ENCODE measurements around the gene NADSYN1.

The NADSYN1 gene

DNA sequence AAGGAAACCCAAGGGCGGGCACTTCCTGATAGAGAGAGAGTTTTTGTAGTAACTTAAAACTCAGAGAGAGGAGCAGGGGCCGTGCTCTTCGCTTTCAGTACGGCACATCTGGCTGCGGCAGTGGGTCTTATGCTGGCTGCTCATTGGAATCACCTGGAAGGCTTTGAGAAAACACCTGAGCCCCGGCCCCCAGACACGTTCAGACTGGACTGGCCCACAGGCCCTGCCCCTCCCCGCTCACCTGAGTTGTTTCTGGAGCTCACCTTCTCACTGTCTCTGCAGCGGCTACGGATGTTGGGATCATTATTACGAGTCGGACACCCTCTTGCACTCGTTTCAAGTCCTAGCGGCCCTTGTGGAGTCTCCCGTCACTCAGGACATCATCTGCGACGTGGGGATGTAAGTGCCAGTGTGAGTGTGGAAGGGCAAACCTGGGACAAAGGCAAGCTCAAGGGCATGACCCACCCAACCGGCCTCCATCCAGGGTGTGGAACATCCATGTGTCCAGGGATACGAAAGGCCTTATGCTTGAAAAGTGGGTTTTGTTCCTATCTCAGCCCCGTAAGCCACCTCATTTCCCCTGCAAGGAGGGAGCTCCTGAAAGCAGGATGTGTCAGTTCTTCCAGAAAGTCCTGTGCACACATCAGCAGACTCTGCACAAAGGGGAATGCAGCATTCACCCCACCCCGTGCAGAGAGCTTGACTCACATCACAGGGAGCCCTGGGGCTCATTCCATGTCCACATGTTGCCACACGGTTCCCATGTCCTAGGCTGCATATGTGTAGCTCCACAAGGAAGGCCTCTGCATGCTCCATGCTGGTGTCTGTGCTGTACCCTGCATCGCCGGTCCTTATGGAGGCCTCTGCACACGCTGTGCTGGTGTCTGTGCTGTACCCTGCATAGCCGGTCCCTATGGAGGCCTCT lies 5.4 kb downstream of the NADSYN1 start:
- TF ChIP-seq Cebpa-rat (IDR thresholded peaks at IDR 0.05) = no peak
- H3K4me2 ChIP-seq = no peak overlapping the region
- no peaks in the 10 kb centered on the region for H3K27me3 ChIP-seq
- H3K27ac ChIP-seq = no peak overlapping the region
- H3K4me1 ChIP-seq = peaks cover 14 to 26% (median 17%) of the 10 kb centered on the region in 10 experiments
- peaks cover 0 to 7% (median 0%) of the 10 kb centered on the region in 11 experiments; a peak in 2 of 22 replicates for H3K9me3 ChIP-seq (replicated peaks in 1 of 11)
- H4K20me1 ChIP-seq = peaks cover 20 to 99% (median 62%) of the 10 kb centered on the region in 11 experiments; a peak in 21 of 22 replicates
- no peak overlapping the region; a peak in 1 of 22 replicates for H3K9ac ChIP-seq
- no peak overlapping the region for H3K4me3 ChIP-seq
- H3K36me3 ChIP-seq = peaks cover 87 to 94% (median 90%) of the 10 kb centered on the region in 11 experiments

- Histone ChIP-seq H3K4me2 (no peak overlapping the region), H3K9me3 (replicated peaks in 1 of 11) (peaks cover 0 to 15% (median 0%) of the 10 kb centered on the region in 11 experiments; a peak in 4 of 22 replicates), H3K4me3 (no peak overlapping the region), H3K9ac (no peak overlapping the region), H3K36me3 (peaks cover 95 to 100% (median 98%) of the 10 kb centered on the region in 11 experiments), H3K27me3 (no peaks in the 10 kb centered on the region), H3K27ac (no peak overlapping the region), H4K20me1 (peaks cover 12 to 96% (median 59%) of the 10 kb centered on the region in 11 experiments; a peak in 21 of 22 replicates), H3K4me1 (peaks cover 6 to 20% (median 13%) of the 10 kb centered on the region in 10 experiments)
- no peak for TF ChIP-seq Cebpa-rat (IDR thresholded peaks at IDR 0.05)
These were observed 6.2 kb downstream of the NADSYN1 start for GRCh38 chr11:71459076-71459766.

- peaks cover 95 to 100% (median 97%) of the 10 kb centered on the region in 11 experiments for H3K36me3 ChIP-seq
These were observed 6.8 kb downstream of the NADSYN1 start for GRCh38 chr11:71459767-71460320.

GRCh38 chr11:71461696-71462095 lies 8.7 kb downstream of the NADSYN1 start:
- peaks cover 5 to 71% (median 37%) of the 10 kb centered on the region in 11 experiments; a peak in 19 of 22 replicates for H4K20me1 ChIP-seq
- no peaks in the 10 kb centered on the region for H3K27me3 ChIP-seq
- H3K36me3 ChIP-seq = peaks cover 82 to 100% (median 95%) of the 10 kb centered on the region in 11 experiments
- H3K4me3 ChIP-seq = no peak overlapping the region
- no peak for TF ChIP-seq Cebpa-rat (IDR thresholded peaks at IDR 0.05)
- no peak overlapping the region for H3K9ac ChIP-seq
- peaks cover 0 to 22% (median 17%) of the 10 kb centered on the region in 10 experiments; a peak in 13 of 20 replicates for H3K4me1 ChIP-seq
- peaks cover 0 to 21% (median 0%) of the 10 kb centered on the region in 11 experiments; a peak in 5 of 22 replicates for H3K9me3 ChIP-seq (replicated peaks in 1 of 11)
- no peak overlapping the region for H3K4me2 ChIP-seq
- H3K27ac ChIP-seq = no peak overlapping the region

More at GRCh38 chr11:71459767-71460320, 6.8 kb downstream of the NADSYN1 start:
- H3K27me3 ChIP-seq = no peaks in the 10 kb centered on the region
- H3K27ac ChIP-seq = no peak overlapping the region
- no peak overlapping the region for H3K4me2 ChIP-seq
- H3K4me3 ChIP-seq = no peak overlapping the region
- TF ChIP-seq Cebpa-rat (IDR thresholded peaks at IDR 0.05) = no peak
- peaks cover 5 to 90% (median 53%) of the 10 kb centered on the region in 11 experiments; a peak in 19 of 22 replicates for H4K20me1 ChIP-seq
- H3K9ac ChIP-seq = no peak overlapping the region
- H3K9me3 ChIP-seq (replicated peaks in 1 of 11) = peaks cover 0 to 15% (median 0%) of the 10 kb centered on the region in 11 experiments; a peak in 4 of 22 replicates
- H3K4me1 ChIP-seq = peaks cover under 1 to 15% (median 10%) of the 10 kb centered on the region in 10 experiments; a peak in 19 of 20 replicates

- peaks cover 0 to 22% (median 17%) of the 10 kb centered on the region in 10 experiments; a peak in 13 of 20 replicates for H3K4me1 ChIP-seq
- H3K4me3 ChIP-seq = no peak overlapping the region
- no peak overlapping the region for H3K27ac ChIP-seq
- peaks cover 0 to 61% (median 27%) of the 10 kb centered on the region in 11 experiments; a peak in 18 of 22 replicates for H4K20me1 ChIP-seq
- no peak overlapping the region for H3K4me2 ChIP-seq
- no peak for TF ChIP-seq Cebpa-rat (IDR thresholded peaks at IDR 0.05)
- H3K9ac ChIP-seq = no peak overlapping the region
- no peaks in the 10 kb centered on the region for H3K27me3 ChIP-seq
- peaks cover 0 to 30% (median 3%) of the 10 kb centered on the region in 11 experiments; a peak in 9 of 22 replicates for H3K9me3 ChIP-seq (replicated peaks in 1 of 11)
- peaks cover 82 to 100% (median 95%) of the 10 kb centered on the region in 11 experiments for H3K36me3 ChIP-seq
These were observed 9.7 kb downstream of the NADSYN1 start for GRCh38 chr11:71462726-71463125.

DNA sequence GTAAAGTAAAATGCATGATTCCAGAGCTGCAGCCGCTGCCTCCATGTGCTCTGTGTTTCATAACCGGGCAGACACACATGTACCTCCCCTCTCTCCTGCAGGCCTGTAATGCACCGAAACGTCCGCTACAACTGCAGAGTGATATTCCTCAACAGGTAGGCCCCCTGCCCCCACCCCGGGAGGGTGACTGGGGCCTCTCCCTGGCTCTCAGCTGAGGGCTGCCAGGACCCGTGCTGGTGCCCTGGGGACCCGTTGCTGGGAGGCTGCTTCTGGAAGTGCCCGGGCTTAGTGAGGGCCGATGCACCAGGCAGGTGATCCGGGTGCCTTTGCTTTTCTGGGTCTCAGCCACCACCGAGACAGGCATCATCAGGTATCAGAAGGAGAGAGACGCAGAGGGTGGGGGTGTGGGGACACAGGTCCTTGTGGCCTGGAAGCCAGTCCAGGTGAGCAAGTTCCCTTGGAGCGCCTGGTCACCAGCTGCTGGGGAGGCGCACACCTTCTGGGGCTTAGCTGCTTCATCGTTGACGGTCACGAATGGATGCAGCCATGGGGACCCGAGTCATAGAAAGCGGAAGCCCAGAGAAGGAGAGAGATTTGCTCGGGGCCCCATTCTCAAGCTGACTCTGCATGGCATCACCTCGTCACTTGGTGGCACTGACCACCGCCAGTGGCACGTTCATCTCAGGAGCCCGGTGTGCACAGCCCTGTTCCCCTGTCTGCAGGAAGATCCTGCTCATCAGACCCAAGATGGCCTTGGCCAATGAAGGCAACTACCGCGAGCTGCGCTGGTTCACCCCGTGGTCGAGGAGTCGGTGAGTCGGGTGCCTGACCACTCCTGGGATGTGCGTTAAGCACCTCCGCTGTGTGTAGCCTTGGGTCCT lies 10.6 kb downstream of the NADSYN1 start:
- Histone ChIP-seq H3K4me3 (no peak overlapping the region), H3K4me1 (peaks cover 0 to 22% (median 17%) of the 10 kb centered on the region in 10 experiments; a peak in 13 of 20 replicates), H3K36me3 (peaks cover 82 to 100% (median 94%) of the 10 kb centered on the region in 11 experiments), H3K9me3 (replicated peaks in 1 of 11) (peaks cover 0 to 39% (median 6%) of the 10 kb centered on the region in 11 experiments; a peak in 14 of 22 replicates), H3K27ac (no peak overlapping the region), H3K4me2 (peak overlapping the region in 2 of 11 experiments; percentile 20 to 72; a peak in 1 of 22 replicates), H3K9ac (no peak overlapping the region), H4K20me1 (peaks cover 0 to 53% (median 18%) of the 10 kb centered on the region in 11 experiments; a peak in 18 of 22 replicates), H3K27me3 (no peaks in the 10 kb centered on the region)
- no peak for TF ChIP-seq Cebpa-rat (IDR thresholded peaks at IDR 0.05)

DNA sequence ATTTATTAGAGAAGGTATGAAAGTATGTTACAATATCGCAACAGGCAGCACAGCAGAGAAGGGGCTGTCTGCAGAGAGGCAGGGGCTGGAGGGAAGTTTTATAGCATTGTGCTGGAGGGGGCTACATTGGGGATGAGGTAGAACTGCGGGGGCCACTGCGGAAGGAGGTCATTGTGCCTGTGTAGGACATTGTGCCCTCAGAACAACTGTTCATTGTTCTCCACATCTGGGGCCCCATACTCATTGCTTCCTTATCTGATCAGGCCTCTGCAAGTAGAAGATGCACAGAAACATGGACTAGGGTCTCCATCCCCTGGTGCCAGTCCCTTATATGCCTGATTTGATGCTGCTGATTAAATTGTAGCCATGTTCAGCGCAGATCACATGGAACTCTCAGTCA lies 12.1 kb downstream of the NADSYN1 start:
- TF ChIP-seq Cebpa-rat (IDR thresholded peaks at IDR 0.05) = no peak
- Histone ChIP-seq H3K27me3 (no peaks in the 10 kb centered on the region), H3K4me2 (peak overlapping the region in 8 of 11 experiments; percentile 6 to 72 (median 65); a peak in 14 of 22 replicates), H4K20me1 (peaks cover 0 to 38% (median 3%) of the 10 kb centered on the region in 11 experiments; a peak in 11 of 22 replicates), H3K4me3 (no peak overlapping the region), H3K4me1 (peaks cover 0 to 24% (median 17%) of the 10 kb centered on the region in 10 experiments; a peak in 14 of 20 replicates), H3K27ac (peak overlapping the region in 4 of 11 experiments; percentile 38 to 49 (median 40); a peak in 5 of 22 replicates), H3K36me3 (peaks cover 77 to 97% (median 90%) of the 10 kb centered on the region in 11 experiments), H3K9ac (no peak overlapping the region; a peak in 1 of 22 replicates), H3K9me3 (replicated peaks in 1 of 11) (peaks cover 5 to 50% (median 17%) of the 10 kb centered on the region in 11 experiments; a peak in 18 of 22 replicates)
